ENCODE results near the gene INHBE. TPM values are rescaled to one million over a fixed set of nuclear protein-coding genes. Genes with fewer than 3 reads are reported as not detected.

Gene INHBE
- polyA plus RNA-seq, 1 donor from 2014 or later: not detected

- Mint-ChIP-seq H3K27me3 (peaks cover 6% of the 10 kb centered on the region), H3K36me3 (peaks cover 4% of the 10 kb centered on the region), H3K4me1 (peaks cover 0 to 8% (median 5%) of the 10 kb centered on the region in 3 donors), H3K4me3 (no peak overlapping the region), H3K27ac (no peak overlapping the region), H3K9me3 (no peaks in the 10 kb centered on the region)
These were observed 3.8 kb upstream of the INHBE start for GRCh38 chr12:57451233-57451778.

GRCh38 chr12:57452181-57452936, 2.7 kb upstream of the INHBE start:
- peak overlapping the region in 1 of 3 donors; percentile 40 for H3K27ac Mint-ChIP-seq
- no peaks in the 10 kb centered on the region for H3K9me3 Mint-ChIP-seq
- peaks cover 1% of the 10 kb centered on the region for H3K36me3 Mint-ChIP-seq

GRCh38 chr12:57452937-57453509, 2.1 kb upstream of the INHBE start:
- peak overlapping the region in 1 of 3 donors; percentile 19 for H3K27ac Mint-ChIP-seq
- no peak overlapping the region for H3K4me3 Mint-ChIP-seq
- peaks cover 1% of the 10 kb centered on the region for H3K36me3 Mint-ChIP-seq
- H3K9me3 Mint-ChIP-seq: no peaks in the 10 kb centered on the region
- peaks cover 6% of the 10 kb centered on the region for H3K27me3 Mint-ChIP-seq
- peaks cover 0 to 8% (median 5%) of the 10 kb centered on the region in 3 donors for H3K4me1 Mint-ChIP-seq

More at GRCh38 chr12:57452181-57452936, 2.7 kb upstream of the INHBE start:
- H3K4me1 Mint-ChIP-seq: peaks cover 0 to 8% (median 5%) of the 10 kb centered on the region in 3 donors
- H3K4me3 Mint-ChIP-seq: peak overlapping the region in 1 of 4 donors; percentile 37
- peaks cover 6% of the 10 kb centered on the region for H3K27me3 Mint-ChIP-seq

- no peak overlapping the region for H3K4me3 Mint-ChIP-seq
- H3K9me3 Mint-ChIP-seq: no peaks in the 10 kb centered on the region
- peaks cover 6% of the 10 kb centered on the region for H3K27me3 Mint-ChIP-seq
- H3K36me3 Mint-ChIP-seq: peaks cover 1% of the 10 kb centered on the region
- peaks cover 7 to 13% (median 12%) of the 10 kb centered on the region in 3 donors for H3K4me1 Mint-ChIP-seq
- H3K27ac Mint-ChIP-seq: no peak overlapping the region
These were observed 918 bp upstream of the INHBE start for GRCh38 chr12:57454213-57454565.

- peak overlapping the region; percentile 25 to 96 (median 70) for H3K4me3 Mint-ChIP-seq
- no peaks in the 10 kb centered on the region for H3K36me3 Mint-ChIP-seq
- H3K27ac Mint-ChIP-seq: peak overlapping the region; percentile 43 to 73 (median 52)
- no peaks in the 10 kb centered on the region for H3K9me3 Mint-ChIP-seq
- peaks cover 10% of the 10 kb centered on the region for H3K27me3 Mint-ChIP-seq
- peaks cover 15 to 17% (median 17%) of the 10 kb centered on the region in 3 donors for H3K4me1 Mint-ChIP-seq
These were observed 452 bp downstream of the INHBE start for GRCh38 chr12:57455374-57456144.

GRCh38 chr12:57456145-57456700, 1.1 kb downstream of the INHBE start:
- Mint-ChIP-seq H3K4me1 (peaks cover 15 to 20% (median 18%) of the 10 kb centered on the region in 3 donors), H3K27me3 (peaks cover 7% of the 10 kb centered on the region), H3K9me3 (no peaks in the 10 kb centered on the region), H3K27ac (peak overlapping the region; percentile 43 to 73 (median 52)), H3K4me3 (peak overlapping the region; percentile 25 to 96 (median 70)), H3K36me3 (no peaks in the 10 kb centered on the region)

- Mint-ChIP-seq H3K4me1 (peaks cover 18 to 24% (median 22%) of the 10 kb centered on the region in 3 donors), H3K36me3 (no peaks in the 10 kb centered on the region), H3K27ac (peak overlapping the region in 2 of 3 donors; percentile 39 to 88), H3K4me3 (peak overlapping the region in 2 of 4 donors; percentile 44 to 45), H3K9me3 (no peaks in the 10 kb centered on the region), H3K27me3 (peaks cover 7% of the 10 kb centered on the region)
These were observed 1.8 kb downstream of the INHBE start for GRCh38 chr12:57456737-57457490.

- Mint-ChIP-seq H3K4me3 (peak overlapping the region; percentile 90 to 99 (median 94)), H3K27ac (peak overlapping the region; percentile 82 to 96 (median 88)), H3K4me1 (peaks cover 24 to 32% (median 28%) of the 10 kb centered on the region in 3 donors), H3K9me3 (no peaks in the 10 kb centered on the region), H3K27me3 (peaks cover 5% of the 10 kb centered on the region), H3K36me3 (no peaks in the 10 kb centered on the region)
These were observed 3.6 kb downstream of the INHBE start for GRCh38 chr12:57458665-57459054.

- H3K9me3 Mint-ChIP-seq: no peaks in the 10 kb centered on the region
- H3K36me3 Mint-ChIP-seq: no peaks in the 10 kb centered on the region
- peak overlapping the region; percentile 90 to 99 (median 94) for H3K4me3 Mint-ChIP-seq
- peaks cover 5% of the 10 kb centered on the region for H3K27me3 Mint-ChIP-seq
- peaks cover 24 to 35% (median 31%) of the 10 kb centered on the region in 3 donors for H3K4me1 Mint-ChIP-seq
- peak overlapping the region; percentile 82 to 96 (median 88) for H3K27ac Mint-ChIP-seq
These were observed 4.1 kb downstream of the INHBE start for GRCh38 chr12:57459055-57459749.

- H3K27me3 Mint-ChIP-seq: peaks cover 5% of the 10 kb centered on the region
- peak within 1 kb of the TSS; percentile 82 to 96 (median 88) for H3K27ac Mint-ChIP-seq
- peaks cover 28 to 34% (median 31%) of the 10 kb centered on the region in 3 donors for H3K4me1 Mint-ChIP-seq
- no peaks in the 10 kb centered on the region for H3K9me3 Mint-ChIP-seq
- H3K36me3 Mint-ChIP-seq: no peaks in the 10 kb centered on the region
- peak within 1 kb of the TSS; percentile 90 to 99 (median 94) for H3K4me3 Mint-ChIP-seq
These were observed 4.8 kb downstream of the INHBE start, which contains the start of gene GLI1 for GRCh38 chr12:57459750-57460467. Gene GLI1, plus strand, starts transcription at chr12:57459785. Its CDS starts 3,907 bp downstream, at chr12:57463692.

GRCh38 chr12:57460468-57460784, 5.3 kb downstream of the INHBE start:
- no peaks in the 10 kb centered on the region for H3K36me3 Mint-ChIP-seq

GRCh38 chr12:57460841-57461275, 5.8 kb downstream of the INHBE start:
- peak overlapping the region in 2 of 3 donors; percentile 82 to 83 for H3K27ac Mint-ChIP-seq
- no peaks in the 10 kb centered on the region for H3K36me3 Mint-ChIP-seq
- H3K4me1 Mint-ChIP-seq: peaks cover 28 to 34% (median 28%) of the 10 kb centered on the region in 3 donors
- H3K9me3 Mint-ChIP-seq: no peaks in the 10 kb centered on the region
- H3K27me3 Mint-ChIP-seq: peaks cover 5% of the 10 kb centered on the region
- peak overlapping the region; percentile 90 to 96 (median 92) for H3K4me3 Mint-ChIP-seq

More at GRCh38 chr12:57460468-57460784, 5.3 kb downstream of the INHBE start:
- H3K4me3 Mint-ChIP-seq: peak overlapping the region; percentile 90 to 96 (median 92)
- H3K9me3 Mint-ChIP-seq: no peaks in the 10 kb centered on the region
- peaks cover 28 to 34% (median 31%) of the 10 kb centered on the region in 3 donors for H3K4me1 Mint-ChIP-seq
- H3K27me3 Mint-ChIP-seq: peaks cover 5% of the 10 kb centered on the region
- peak overlapping the region; percentile 55 to 83 (median 82) for H3K27ac Mint-ChIP-seq
